Measurements from ENCODE around the gene TCF3.
"Not testable (repeated sequence)": the region's sequence is repeated elsewhere in the genome, so short reads cannot be mapped to it uniquely, and the experiment has no call there.

The TCF3 gene

DNA sequence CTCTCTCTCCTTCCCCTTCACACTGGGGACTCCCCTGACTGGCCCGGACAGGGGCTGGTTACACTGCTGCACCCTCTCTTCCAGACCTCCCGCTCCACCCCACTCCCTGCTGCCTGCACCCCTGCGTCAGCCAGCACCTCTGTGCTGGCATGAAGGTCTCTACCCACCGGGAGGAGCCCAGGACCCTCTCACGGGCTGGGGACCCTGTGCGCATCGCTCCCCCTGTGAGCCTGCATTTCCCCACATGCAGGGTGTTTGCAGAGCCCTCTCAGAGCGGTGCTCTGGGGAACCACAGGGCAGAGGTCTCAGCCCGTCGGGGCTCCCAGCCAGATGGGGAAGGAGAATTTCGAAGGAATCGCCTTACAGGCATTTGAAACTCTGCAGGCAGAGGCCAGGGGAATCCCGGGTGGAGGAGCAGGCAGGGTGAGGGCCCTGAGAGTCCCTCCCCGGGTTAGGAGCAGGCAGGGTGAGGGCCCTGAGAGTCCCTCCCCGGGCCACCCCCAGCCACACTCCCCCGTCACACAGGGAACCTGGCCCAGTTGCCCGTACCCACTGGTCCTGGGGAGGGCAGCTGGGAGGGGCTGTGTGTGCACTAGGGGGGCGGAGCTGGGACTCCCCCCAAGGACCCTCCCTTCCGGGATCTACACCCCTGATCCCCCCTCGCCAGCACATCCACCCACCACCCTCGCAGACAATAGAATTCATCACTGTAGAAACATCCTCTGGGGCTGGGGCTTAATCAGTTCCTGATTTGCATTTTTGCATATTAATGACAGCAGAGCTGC lies 16.3 kb upstream of the TCF3 start:
- Mint-ChIP-seq H3K4me1 (peaks cover 21% of the 10 kb centered on the region), H3K36me3 (ENCODE audit: low read depth) (no peaks in the 10 kb centered on the region), H3K9me3 (no peaks in the 10 kb centered on the region), H3K27me3 (ENCODE audit: low read depth) (peaks cover 63% of the 10 kb centered on the region), H3K4me3 (peak overlapping the region; percentile 66 to 82 (median 80)), H3K27ac (peak overlapping the region; percentile 52 to 83 (median 68))
- TF ChIP-seq, protein P1, sequence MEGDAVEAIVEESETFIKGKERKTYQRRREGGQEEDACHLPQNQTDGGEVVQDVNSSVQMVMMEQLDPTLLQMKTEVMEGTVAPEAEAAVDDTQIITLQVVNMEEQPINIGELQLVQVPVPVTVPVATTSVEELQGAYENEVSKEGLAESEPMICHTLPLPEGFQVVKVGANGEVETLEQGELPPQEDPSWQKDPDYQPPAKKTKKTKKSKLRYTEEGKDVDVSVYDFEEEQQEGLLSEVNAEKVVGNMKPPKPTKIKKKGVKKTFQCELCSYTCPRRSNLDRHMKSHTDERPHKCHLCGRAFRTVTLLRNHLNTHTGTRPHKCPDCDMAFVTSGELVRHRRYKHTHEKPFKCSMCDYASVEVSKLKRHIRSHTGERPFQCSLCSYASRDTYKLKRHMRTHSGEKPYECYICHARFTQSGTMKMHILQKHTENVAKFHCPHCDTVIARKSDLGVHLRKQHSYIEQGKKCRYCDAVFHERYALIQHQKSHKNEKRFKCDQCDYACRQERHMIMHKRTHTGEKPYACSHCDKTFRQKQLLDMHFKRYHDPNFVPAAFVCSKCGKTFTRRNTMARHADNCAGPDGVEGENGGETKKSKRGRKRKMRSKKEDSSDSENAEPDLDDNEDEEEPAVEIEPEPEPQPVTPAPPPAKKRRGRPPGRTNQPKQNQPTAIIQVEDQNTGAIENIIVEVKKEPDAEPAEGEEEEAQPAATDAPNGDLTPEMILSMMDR (IDR thresholded peaks at IDR 0.05; ENCODE audit: unreplicated experiment in 3 of 3) = no peak

DNA sequence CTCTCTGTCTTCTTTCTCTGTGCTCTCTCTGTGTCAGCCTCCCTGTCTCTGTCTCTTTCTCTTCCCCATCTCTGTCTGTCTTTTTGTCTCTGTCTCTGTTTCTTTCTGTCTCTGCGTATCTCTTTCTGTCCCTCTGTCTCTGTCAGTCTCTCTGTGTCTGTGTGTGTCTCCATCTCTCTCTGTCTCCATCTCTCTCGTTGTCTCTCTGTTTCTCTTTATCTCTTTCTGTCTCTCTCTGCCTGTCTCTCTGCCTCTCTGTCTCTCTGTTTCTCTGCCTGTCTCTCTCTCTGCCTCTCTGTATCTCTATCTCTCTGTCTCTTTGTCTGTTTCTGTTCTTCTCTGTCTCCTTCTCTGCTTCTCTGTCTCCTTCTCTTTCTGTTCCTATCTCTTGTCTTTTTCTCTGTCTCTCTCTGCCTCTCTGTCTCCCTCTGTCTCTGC lies 15.7 kb upstream of the TCF3 start:
- no peaks in the 10 kb centered on the region for H3K36me3 Mint-ChIP-seq (ENCODE audit: low read depth)
- TF ChIP-seq, protein P1 (IDR thresholded peaks at IDR 0.05; ENCODE audit: unreplicated experiment in 3 of 3) = no peak
- no peaks in the 10 kb centered on the region for H3K9me3 Mint-ChIP-seq
- peak overlapping the region; percentile 66 to 82 (median 80) for H3K4me3 Mint-ChIP-seq
- H3K4me1 Mint-ChIP-seq = peaks cover 21% of the 10 kb centered on the region
- peak overlapping the region; percentile 52 to 83 (median 68) for H3K27ac Mint-ChIP-seq
- H3K27me3 Mint-ChIP-seq (ENCODE audit: low read depth) = peaks cover 57% of the 10 kb centered on the region

DNA sequence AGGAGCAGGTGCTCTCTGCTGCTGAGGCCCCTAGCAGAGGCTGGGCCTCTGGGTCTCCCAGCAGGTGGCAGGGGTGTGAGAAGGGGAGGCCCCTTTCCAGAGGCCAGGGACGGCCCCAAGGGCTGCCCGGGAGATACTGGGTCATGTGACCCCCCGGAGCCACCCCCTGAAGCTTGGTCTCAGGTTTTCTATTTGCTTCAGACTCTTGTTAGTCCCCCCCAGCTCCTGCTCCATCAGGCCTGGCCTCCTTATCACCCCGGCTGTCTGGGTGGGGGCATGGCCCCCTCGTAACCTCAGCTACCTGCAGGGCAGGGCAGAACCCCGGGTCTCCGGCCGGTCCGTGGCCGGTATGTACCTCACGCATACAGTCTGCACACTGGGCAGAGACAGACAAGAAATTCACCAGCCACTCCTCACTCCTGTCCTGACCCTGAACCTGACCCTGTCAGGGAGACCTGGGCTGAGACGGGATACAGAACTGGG lies 13.2 kb upstream of the TCF3 start:
- TF ChIP-seq, protein P1 (IDR thresholded peaks at IDR 0.05; ENCODE audit: unreplicated experiment in 3 of 3) = no peak
- Mint-ChIP-seq H3K4me3 (no peak overlapping the region), H3K4me1 (peaks cover 21% of the 10 kb centered on the region), H3K9me3 (no peaks in the 10 kb centered on the region), H3K27me3 (ENCODE audit: low read depth) (peaks cover 37% of the 10 kb centered on the region), H3K36me3 (ENCODE audit: low read depth) (no peaks in the 10 kb centered on the region), H3K27ac (no peak overlapping the region)

DNA sequence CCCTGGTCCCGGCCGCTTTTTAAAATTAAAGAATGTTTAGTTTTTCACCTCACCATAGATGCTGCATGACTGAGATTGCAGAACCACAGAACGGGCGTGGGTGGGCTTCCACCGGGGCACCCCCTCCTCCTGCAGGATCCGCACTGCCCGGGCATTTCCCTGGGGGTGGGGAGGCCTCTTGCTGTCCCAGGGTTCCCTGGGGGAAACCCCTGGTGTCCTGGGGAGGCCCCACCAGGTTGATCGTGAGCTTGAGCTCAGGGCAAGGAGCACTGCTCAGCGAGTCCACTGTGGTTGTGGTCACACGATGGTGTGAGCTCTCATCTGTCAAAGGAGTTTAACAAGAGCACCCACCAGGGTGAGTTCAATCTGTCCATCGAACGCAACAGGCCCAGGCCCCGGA lies 11.4 kb upstream of the TCF3 start:
- Mint-ChIP-seq H3K27ac (no peak overlapping the region), H3K27me3 (ENCODE audit: low read depth) (peaks cover 20% of the 10 kb centered on the region), H3K4me1 (peaks cover 17% of the 10 kb centered on the region), H3K36me3 (ENCODE audit: low read depth) (no peaks in the 10 kb centered on the region), H3K4me3 (no peak overlapping the region), H3K9me3 (no peaks in the 10 kb centered on the region)
- TF ChIP-seq, protein P1 (IDR thresholded peaks at IDR 0.05; ENCODE audit: unreplicated experiment in 3 of 3) = no peak

DNA sequence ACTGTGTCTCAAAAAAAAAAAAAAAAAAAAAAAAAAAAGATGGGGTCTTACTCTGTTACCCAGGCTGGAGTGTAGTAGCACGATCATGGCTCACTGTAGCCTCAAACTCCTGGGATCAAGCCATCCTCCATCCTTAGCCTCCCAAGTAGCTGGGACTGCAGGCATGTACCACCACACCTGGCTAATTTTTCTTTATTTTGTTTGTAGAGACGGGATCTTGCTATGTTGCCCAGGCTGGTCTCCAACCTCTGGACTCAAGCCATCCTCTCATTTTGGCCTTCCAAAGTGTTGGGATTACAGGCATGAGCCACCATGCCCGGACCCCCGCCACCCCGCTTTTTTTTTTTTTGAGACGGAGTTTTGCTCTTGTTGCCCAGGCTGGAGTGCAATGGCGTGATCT lies 10.8 kb upstream of the TCF3 start:
- not testable (repeated sequence) for H3K27ac Mint-ChIP-seq; H3K36me3 Mint-ChIP-seq (ENCODE audit: low read depth); H3K4me3 Mint-ChIP-seq; H3K9me3 Mint-ChIP-seq
- Mint-ChIP-seq H3K4me1 (peaks cover 11% of the 10 kb centered on the region), H3K27me3 (ENCODE audit: low read depth) (peaks cover 13% of the 10 kb centered on the region)

DNA sequence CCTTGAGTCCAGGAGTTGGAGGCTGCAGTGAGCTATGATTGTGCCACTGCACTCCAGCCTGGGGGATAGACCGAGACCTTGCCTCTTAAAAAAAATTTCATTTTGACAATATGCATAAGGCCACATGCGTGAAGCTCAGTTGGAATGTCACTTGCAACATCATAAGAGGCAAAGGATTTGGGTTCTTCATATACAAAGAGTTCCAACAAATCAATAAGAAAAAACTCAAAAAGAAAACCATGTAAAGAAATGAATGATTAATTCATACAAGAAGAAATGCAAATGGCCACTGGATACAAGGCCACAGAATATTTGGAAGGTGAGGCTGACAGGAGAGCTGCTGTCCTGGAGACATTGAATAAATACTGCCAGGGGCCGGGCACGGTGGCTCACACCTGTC lies 9.6 kb upstream of the TCF3 start:
- Mint-ChIP-seq H3K4me1 (no peaks in the 10 kb centered on the region), H3K9me3 (no peaks in the 10 kb centered on the region), H3K27ac (no peak overlapping the region), H3K27me3 (ENCODE audit: low read depth) (peaks cover 9% of the 10 kb centered on the region), H3K36me3 (ENCODE audit: low read depth) (no peaks in the 10 kb centered on the region), H3K4me3 (no peak overlapping the region)
- TF ChIP-seq, protein P1 (IDR thresholded peaks at IDR 0.05; ENCODE audit: unreplicated experiment in 3 of 3) = no peak

All from nephron (organoid).